Stromal cell of bone marrow (primary cell): ENCODE results near the gene ELMOD3.
A peak's percentile ranks its signal among the peaks of the same experiment; 100 is the strongest.
"Not testable (repeated sequence)": the region's sequence is repeated elsewhere in the genome, so short reads cannot be mapped to it uniquely, and the experiment has no call there.

Experiments used
- DNase-seq: peaks from one replicate; pipeline ENCODE4 v3.0.0-alpha.2; 2012; ENCODE audit warnings: low read depth

Gene ELMOD3

DNA sequence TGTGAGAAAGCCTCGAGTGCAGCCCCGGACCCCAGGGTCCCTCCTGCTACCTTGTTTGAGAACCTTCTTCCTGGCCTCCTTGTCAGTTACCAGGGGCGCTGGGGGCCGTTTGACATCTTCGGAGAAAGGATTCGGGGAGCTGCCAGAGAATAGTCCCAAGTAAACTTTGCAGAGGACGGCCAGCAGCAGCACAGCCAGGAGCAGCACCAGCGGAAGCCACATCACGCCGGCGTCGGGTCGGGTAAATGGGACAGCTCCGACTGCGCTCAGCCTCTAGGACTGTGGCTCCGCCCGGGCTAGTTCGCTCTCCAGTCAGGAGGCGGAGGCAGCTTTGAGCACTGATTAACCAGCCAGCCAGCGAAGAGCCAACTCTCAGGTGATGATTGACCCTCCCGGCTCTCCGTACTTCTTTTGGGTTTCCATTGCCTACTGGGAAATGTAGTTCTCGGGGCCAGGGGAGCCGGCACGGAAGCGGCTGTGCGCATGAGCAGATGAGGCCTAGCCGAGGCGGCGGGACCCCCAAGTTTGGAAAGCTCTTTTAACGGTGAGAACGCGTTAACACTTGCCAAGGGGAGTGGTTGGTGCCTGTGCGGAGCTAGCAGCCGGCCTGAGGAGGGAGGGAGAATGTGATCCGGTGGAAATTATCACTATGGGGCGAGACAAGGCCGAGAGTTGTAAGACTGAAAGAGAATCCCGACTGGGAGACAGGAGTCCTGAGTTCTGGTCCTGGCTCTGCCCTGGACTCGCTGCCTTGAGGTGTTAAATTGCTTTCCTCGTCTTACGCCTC lies at the start of gene ELMOD3, which contains the start of gene RETSAT:
TSS of gene ELMOD3 (plus strand) at position 484 of the 787 bp plus-strand sequence. CDS start 2,430 bp downstream, outside the sequence.
TSS of gene RETSAT (minus strand) at position 243 of the 787 bp plus-strand sequence. CDS start at position 222, 21 bp downstream.
- DNase-seq: peak; percentile 100

DNA sequence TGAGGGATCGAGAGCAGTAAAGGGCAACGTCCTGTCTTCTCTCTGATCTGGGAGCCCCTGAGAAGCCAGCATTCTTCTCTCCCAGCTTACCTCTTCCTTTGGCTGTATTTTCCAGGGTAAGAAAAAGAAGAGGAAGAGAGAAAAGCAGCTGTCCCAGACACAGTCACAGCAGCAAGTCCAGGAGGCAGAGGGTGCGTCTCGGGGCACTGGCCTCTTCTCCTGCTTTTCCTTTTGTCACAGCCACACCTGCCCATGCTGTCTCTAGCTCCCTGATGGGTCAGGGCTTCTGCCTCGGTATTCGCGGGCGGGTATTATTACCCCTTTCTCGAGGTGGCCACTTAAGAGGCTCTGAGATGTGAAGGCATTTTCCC lies 47.1 kb upstream of the ELMOD3 start:
- no peak for DNase-seq

DNA sequence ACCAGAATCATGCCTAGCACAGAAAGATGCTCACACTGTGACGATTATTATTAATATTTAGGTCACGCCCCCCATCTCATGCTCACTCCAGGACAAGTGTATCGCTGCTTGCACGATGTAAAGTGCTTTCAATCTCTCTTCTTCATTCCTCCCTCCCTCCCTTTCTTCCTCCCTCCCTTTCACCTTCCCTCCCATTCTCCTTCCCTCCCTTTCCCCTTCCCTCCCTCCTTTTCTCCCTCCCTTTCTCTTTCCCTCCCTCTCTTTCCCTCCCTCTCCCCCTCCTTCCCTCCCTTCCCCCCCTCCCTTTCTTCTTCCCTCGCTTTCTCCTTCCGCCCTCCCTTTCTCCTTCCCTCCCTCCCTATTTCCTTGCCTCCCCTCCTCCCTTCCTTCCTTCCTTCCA lies 46.4 kb upstream of the ELMOD3 start:
- DNase-seq: no peak

DNA sequence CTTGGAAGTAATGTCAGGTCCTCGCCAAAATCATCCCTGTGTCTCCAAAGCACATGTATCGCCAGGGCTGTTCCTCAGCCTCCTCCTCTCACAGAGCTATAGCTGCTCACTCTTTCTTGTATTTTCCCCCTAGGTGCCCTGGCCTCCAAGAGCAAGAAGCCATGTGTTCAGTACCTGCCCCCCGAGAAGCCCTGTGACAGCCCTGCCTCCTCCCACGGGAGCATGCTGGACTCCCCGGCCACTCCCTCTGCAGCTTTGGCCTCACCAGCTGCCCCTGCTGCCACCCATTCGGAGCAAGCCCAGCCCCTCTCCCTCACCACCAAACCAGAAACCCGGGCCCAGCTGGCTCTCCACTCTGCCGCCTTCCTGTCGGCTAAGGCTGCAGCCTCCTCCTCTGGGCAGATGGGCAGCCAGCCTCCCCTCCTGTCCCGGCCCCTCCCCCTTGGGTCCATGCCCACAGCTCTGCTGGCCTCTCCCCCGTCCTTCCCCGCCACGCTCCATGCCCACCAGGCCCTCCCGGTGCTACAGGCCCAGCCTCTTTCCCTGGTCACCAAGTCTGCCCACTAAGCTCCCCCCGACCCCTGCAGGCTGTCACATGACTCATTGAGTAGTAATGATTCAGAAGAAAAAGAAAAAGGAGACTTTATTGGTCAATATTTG lies 45.5 kb upstream of the ELMOD3 start:
- no peak for DNase-seq

DNA sequence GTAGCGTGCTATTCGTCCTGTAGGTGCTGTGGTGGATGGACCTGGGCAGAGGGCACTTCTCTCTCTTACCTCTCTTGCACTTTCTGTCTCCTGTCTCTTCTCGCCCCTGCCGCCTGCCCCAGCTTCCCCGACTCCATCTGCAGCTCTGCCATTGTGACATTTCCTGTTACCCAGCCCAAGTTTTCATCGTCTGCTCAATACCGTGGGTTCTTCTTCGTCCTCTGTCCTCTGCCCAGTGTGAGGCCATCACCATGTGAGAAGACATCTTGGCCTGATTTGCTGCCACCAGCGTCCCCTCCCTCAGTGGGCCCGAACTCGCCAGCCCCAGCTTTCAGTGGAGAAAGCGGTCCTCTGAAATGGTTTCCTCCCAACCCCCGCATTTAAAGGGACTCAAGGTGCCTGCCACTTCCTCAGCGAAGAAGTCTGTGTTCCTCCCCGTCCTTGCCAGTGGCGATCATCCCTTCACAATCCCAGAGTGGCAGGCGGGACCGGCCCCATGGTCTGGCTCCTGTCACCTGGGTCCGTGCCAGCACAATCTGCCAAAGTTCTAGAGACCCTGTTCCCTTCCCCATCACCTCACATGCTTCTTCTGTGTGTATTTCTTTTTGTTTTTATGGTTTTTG lies 44.8 kb upstream of the ELMOD3 start:
- no peak for DNase-seq

DNA sequence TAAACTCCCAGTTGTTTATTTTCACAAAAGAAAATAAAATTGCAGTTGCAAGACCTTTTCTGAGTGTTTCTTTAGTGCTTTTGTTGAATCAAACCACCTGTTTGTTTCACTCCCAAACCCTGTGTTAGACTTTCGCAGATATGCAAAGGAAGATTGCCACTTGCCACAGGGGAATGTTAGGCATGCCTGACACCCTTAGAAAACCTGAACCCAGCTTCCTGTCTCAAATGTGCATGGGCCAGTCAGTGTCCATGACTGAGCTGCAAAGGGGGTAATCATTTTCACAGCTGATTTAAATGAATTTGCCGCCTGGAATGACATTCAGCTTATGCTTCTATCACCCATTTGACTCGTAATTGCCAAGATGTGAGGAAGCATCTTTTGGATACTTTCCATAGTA lies 44.2 kb upstream of the ELMOD3 start:
- DNase-seq: no peak

DNA sequence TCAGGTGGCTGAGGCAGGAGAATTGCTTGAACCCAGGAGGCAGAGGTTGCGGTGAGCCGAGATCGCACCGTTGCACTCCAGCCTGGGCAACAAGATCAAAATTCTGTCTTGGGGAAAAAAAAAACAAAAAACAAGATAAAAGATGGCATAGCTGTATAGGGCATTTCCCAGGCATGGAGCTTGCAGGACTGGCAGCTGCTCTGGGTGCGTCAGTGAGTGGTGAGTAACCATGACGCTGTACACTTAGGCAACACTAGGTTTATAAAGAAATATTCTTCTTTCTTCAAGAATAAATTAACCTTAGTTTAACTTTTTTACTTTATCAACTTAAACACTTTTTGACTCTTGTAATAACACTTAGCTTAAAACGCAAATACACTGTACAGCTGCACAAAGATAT lies 42.2 kb upstream of the ELMOD3 start:
- DNase-seq: peak; percentile 68

DNA sequence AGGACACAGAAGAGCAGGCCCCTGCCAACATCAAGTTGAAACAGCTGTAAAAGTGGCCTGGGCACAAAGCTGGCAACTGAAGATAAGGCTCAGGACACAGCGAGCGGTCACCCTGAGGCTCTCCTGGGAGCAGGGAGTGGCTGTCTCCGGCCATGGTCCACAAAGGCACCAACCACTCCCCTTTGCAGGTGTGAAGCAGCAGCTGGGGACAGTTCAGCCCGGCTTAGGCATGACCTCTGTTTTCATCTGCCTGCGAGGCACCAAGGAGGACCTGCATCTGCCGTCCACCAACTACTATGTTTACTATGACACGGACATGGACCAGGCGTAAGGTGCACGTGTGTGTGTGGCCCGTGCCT lies 39.7 kb upstream of the ELMOD3 start:
- DNase-seq: no peak

DNA sequence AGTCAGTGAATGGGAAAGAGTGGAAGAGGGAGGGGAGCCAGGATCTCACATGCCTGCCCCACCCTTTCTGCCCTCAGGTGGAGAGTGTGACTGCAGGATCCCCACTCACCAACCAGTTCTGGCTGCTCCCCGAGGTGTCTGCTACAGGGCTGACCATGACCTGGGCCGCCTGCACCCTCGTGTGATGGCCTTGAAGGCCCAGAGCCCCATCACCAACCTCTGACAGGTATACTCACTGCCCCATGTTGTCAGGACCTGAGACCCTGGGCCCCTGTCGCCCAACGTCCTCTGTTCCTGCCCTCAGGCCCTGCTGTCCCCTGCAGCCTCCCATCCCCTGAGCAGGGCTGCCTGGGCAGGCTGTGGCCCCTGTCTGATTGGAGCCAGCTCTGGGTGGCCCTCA lies 38.6 kb upstream of the ELMOD3 start:
- not testable (repeated sequence) for DNase-seq

DNA sequence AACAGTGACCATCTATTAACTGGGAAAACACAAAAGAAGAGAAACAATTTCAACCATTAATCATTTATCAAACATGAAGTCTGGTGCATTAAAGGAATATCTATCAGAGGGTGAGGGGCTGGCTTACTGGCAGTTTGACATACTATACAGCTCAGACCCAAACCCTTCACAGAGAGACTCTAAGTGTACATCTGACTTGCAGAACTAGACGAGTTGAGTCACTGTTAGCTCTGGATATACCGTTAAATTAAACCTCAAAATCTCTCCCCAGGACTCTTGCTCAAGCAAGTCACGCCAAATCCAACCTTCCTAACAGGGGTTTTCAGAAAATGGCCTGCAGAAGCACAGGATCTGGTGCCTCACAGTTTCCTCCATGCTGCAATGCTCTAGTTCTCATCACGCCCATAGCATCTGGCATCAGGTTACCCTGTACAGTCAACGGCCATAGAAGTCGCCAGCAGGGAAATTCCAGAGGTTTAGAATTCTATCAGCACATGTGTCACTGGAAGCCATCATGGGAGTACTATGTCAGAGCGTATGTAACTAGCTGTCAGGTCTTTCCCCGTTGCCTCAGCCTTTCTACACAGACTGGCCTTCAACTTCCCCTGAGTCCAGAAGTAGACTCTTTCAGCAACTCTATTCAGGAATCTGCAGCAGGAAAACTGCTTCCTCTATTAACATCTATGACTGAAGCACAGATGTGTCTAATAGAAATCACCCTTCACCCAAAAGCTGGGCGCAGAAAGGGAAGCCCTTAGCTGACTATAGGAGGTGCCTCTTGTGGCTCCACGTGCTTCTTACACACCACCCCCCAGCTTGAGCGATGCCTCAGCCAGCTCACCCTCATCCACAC lies 36.1 kb upstream of the ELMOD3 start:
- peak; percentile 83 for DNase-seq

DNA sequence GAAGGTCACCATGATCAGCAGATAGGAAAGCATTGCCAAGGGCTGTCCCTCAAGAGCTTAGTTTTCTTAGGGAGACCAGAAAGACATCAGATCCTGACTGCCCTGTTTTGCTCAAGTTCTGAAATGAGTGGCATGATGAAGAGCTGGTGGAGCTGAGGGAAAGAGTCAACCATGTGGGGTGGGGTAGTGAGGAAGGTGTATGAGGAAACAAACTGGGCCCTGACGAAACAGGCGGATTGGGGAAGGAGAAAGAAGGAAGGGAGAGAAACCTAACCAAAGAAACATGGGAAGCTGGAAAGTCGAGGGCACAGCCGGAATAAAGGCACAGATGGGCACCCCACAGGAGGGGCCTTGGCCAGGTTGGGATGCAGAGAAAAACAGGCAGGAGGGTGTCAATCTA lies 34.8 kb upstream of the ELMOD3 start:
- no peak for DNase-seq

DNA sequence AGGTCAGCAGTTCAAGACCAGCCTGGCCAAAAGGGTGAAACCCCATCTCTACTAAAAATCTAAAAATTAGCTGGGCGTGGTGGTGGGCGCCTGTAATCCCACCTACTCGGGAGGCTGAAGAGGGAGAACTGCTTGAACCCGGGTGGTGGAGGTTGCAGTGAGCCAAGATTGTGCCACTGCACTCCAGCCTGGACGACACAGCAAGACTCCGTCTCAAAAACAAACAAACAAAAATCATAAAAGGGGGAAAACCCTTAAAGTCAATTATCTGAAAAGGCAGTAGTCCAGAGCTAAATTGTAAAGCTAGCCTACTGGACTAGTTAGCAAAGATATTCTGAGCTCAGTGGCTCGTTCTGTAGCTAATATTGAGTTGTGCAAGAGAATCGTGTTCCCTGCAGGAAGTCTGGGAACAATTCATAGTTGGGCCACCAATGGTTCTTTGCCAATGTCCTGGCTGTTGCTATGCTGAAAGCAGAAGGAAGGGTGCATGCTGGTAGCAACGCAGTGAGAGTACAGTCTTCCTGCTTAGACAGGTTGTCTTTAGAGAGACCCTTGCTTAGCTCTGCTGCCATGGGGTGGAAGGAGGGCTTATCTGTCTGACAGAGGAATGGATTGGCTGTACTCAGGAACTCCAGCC lies 31.1 kb upstream of the ELMOD3 start:
- DNase-seq: no peak

DNA sequence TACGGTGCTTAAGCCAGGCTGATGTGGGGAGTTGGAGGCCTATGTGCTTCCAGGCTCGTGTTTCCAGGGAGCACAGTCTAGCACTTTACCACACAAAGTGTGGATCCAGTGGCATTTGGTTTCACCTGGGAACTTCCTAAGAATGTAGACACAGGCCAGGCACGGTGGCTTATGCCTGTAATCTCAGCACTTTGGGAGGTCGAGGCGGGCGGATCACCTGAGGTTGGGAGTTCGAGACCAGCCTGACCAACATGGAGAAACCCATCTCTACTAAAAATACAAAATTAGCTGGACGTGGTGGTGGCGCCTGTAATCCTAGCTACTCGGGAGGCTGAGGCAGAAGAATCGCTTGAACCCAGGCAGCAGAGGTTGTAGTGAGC lies 30.6 kb upstream of the ELMOD3 start:
- DNase-seq: not testable (repeated sequence)

DNA sequence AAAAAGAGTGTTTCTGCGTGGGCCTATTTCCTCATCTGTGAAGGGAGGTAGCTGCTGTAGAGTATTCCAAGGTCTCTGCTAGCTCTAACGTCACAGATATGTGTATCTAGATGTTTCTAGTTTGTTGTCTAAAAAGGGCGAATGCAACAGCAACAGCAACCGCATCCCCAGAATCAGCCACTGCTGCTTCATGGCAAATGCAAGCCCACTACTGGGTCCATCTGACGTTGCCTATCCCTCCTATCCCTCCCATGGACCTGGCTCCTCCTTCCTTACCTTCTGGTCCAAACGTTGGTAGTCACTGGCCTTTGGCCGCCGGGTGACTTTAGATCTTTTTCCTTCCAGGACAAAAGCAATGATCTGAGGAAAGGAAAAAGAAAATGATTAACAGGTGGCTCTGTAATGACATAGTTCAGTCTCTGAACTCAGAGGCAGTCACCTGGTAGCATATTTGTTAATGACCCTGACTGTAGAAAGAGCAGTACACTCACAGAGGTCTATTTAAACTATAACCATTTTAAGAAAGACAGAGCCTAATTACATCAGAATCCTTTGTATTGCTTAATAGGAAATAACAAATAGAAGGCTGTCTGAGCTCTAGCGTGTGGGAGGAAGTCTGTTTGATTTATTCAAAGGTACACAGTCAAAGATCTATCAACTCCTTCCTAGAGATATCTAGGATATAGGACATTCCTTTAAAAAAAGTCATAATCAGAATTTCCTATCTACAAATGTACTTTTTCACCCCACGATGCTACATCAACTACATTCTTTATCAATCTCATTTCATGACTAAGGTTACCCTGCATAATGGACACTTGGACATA lies 29.7 kb upstream of the ELMOD3 start:
- no peak for DNase-seq

DNA sequence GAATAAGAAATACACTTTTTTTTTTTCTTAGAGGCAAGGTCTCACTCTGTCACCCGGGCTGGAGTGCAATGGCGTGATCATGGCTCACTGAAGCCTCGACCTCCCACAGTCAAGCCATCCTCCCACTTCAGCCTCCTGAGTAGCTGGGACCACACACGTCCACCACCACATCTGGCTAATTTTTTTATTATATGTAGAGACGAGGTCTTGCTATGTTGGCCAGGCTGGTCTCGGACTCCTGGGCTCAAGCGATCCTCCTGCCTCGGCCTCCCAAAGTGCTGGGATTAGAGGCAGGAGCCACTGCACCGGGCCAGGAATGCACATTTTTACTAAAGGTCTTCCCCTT lies 29.1 kb upstream of the ELMOD3 start:
- DNase-seq: no peak

DNA sequence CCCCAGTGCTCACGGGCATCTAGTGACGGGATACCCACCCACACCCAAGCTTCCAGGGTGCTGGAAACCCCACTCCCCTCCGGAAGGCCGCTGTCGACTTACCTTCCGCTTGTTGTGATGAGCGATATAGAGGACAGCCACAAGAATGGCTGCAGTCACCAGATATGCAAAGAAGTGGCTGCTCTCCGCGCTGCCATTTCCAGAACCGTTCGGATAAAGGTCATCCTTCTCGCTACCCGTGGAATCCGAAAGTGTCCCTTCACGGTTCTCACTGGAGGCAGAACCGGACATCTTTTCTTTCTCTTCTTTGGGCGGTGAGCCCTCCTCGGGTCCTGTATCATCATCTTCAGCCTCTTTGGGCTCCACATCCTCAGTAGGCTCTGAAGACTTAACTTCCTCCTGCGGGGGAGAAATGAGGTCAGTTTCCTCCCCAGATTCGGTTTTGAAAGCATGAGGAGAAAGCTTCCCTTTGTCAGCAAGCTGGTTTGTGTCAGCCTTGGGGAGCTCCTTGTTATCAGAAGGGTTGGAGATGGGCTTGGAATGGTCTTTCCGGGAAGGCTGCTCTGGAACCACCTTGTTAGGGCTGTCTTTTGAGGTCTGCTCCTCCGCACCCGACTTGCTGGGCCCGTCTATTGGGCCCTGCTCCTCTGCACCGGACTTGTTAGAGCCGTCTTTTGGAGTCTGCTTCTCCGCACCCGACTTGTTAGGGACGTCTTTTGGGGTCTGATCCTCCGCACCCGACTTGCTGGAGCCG lies 28.0 kb upstream of the ELMOD3 start:
- no peak for DNase-seq

DNA sequence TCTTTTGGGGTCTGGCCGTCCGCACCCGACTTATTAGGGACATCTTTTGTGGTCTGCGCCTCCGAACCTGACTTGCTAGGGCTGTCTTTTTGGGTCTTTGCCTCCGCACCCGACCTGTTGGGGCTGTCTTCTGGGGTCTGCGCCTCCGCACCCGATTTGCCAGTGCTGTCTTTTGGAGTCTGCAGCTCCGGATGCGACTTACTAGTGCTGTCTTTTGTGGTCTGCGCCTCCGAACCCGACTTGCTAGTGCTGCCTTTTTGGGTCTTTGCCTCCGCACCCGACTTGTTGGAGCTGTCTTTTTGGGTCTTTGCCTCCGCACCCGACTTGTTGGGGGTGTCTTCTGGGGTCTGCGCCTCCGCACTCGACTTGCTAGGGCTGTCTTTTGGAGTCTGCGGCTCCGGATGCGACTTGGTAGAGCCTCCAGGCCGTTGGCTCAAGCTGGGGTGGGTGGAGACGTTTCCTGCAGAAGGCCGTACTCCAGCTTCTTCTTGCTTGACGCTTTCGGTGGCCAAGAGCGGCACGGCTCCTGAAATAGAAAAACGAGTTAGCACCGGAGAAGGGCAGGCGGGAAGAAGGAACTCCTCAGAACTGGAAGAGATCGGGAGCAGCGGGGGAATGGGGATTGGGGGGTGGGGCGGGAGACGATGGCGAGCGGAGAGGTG lies 27.3 kb upstream of the ELMOD3 start:
- DNase-seq: no peak

DNA sequence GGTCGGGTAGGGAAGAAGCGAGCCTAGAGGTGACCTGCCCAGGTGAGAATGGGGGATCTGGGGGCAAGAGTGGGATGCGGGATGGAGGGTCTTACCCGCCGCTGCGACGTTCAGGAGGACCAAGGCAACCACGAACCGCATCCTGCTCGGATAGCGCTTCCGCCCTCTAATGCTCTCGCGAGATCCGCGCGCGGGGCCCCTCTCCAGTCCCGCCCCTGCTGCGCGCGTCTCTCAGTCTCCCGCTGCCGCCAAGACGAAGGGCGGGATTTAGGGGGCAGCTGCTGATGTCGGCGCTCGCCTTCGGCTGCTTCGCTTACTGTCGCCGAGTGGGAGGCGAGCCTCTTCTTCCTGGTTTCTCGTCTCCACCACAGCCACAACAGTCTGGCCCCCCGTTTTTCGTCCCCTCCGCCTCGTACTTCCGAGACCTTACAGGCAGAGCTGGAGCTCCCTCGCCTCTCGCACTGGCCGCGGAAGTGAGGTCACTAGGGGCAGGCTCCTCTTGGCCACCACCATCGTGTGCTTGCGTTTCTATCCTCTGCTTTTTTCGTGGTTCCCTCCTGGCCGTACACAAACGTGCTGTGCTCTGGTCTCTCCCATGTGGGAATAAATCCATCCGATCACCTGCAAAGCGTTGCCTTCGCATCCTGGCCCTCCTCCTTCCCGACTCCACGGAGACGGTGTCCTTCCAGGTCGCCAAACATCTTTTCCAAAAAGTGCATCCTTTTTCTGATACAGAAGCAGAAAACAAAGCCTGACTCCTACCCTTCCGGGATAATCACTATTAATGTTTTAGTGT lies 26.5 kb upstream of the ELMOD3 start, which contains the start of gene TGOLN2:
TSS of gene TGOLN2 (minus strand) at position 168 of the 796 bp plus-strand sequence. CDS start at position 141, 27 bp downstream.
- peak; percentile 83 for DNase-seq

DNA sequence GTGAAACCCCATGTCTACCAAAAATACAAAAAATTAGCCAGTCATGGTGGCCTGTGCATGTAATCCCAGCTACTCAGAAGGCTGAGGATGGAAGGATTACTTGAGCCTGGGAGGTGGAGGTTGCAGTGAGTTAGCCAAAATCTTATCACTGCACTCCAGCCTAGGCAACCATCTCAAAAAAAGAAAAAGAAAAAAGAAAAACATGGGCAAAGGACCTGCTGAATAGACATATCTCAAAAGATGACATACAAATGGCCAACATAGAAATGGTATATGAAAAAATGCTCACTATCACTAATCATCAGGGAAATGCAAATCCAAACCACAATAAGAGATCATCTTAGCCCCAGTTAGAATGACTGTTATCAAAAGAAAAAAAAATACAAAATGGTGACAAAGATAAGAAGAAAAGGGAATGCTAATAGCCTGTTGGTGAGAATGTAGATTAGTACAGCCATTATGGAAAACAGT lies 25.4 kb upstream of the ELMOD3 start:
- DNase-seq: no peak
